Measurements from ENCODE around the gene DDX27. TPM values are rescaled to one million over a fixed set of nuclear protein-coding genes. Genes with fewer than 3 reads are reported as not detected.

The DDX27 gene
- polyA plus RNA-seq, 1 experiment, result 31.9 TPM

GRCh38 chr20:49184691-49185070 is 34.5 kb upstream of the DDX27 start:
- TF ChIP-seq, protein P1, sequence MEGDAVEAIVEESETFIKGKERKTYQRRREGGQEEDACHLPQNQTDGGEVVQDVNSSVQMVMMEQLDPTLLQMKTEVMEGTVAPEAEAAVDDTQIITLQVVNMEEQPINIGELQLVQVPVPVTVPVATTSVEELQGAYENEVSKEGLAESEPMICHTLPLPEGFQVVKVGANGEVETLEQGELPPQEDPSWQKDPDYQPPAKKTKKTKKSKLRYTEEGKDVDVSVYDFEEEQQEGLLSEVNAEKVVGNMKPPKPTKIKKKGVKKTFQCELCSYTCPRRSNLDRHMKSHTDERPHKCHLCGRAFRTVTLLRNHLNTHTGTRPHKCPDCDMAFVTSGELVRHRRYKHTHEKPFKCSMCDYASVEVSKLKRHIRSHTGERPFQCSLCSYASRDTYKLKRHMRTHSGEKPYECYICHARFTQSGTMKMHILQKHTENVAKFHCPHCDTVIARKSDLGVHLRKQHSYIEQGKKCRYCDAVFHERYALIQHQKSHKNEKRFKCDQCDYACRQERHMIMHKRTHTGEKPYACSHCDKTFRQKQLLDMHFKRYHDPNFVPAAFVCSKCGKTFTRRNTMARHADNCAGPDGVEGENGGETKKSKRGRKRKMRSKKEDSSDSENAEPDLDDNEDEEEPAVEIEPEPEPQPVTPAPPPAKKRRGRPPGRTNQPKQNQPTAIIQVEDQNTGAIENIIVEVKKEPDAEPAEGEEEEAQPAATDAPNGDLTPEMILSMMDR (IDR thresholded peaks at IDR 0.05; ENCODE audit: insufficient read depth, low read depth, low read length), result no peak
- POLR2A ChIA-PET, result no interaction called here
- CTCF ChIA-PET, result interaction anchor here (0.8 kb wide), 1 partner anchor 33 kb away, joined by 5 read pairs; no protein-coding TSS in a partner anchor

DNA sequence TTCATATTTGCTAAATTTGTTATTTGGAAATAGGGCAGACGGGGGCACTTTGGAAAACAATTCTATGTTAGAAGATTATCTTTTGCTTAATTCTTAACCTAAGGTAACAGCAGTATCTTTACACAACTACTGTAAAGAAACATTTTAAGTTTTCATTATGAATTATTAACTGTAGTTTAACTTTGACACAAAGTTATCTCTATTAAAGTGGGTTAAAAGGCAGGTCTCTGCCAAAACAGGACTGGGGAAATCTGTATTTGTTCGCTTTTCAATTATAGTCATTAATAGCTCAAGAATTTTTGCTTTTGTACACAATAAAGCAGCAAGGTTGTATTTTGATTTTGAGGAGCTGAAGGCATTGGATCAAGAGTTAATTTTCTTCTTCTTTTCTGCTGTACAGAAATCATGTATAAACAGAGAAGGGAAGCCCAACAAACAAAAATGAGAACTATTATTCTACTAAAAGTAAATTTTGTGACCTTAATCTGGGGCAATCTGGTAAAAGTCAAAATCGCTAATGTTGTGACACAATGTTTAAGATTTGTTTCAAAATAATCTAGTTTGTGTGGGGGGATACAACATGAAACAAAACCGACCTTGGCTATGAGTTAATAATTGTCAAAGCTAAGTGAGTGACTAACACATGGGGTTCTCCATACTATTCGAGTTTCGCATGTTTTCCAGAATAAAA is 34.0 kb upstream of the DDX27 start:
- POLR2A ChIA-PET, result no interaction called here

More at GRCh38 chr20:49184691-49185070, 34.5 kb upstream of the DDX27 start:
- DNase-seq (ENCODE audit: low read depth), result no peak
- no peaks in the 10 kb centered on the region for H3K27me3 ChIP-seq (ENCODE audit: control insufficient read depth, insufficient read depth, low read length)
- no peak overlapping the region for H3K4me3 ChIP-seq (ENCODE audit: low read depth, low read length)
- H3K36me3 ChIP-seq (ENCODE audit: control insufficient read depth, insufficient read depth, low read length), result no peaks in the 10 kb centered on the region

GRCh38 chr20:49186535-49187329 is 32.5 kb upstream of the DDX27 start:
- no peaks in the 10 kb centered on the region for H3K36me3 ChIP-seq (ENCODE audit: control insufficient read depth, insufficient read depth, low read length)
- ChIA-PET POLR2A (no interaction called here), CTCF (interaction anchor here (1.0 kb wide), 1 partner anchor 30 kb away, joined by 3 read pairs; no protein-coding TSS in a partner anchor)
- H3K27me3 ChIP-seq (ENCODE audit: control insufficient read depth, insufficient read depth, low read length), result no peaks in the 10 kb centered on the region
- peak overlapping the region; percentile 55 for H3K4me3 ChIP-seq (ENCODE audit: low read depth, low read length)
- TF ChIP-seq, protein P1 (IDR thresholded peaks at IDR 0.05; ENCODE audit: insufficient read depth, low read depth, low read length), result no peak
- DNase-seq (ENCODE audit: low read depth), result no peak

More for the DNA sequence above, 34.0 kb upstream of the DDX27 start:
- TF ChIP-seq, protein P1 (IDR thresholded peaks at IDR 0.05; ENCODE audit: insufficient read depth, low read depth, low read length), result no peak
- H3K27me3 ChIP-seq (ENCODE audit: control insufficient read depth, insufficient read depth, low read length), result no peaks in the 10 kb centered on the region
- no peaks in the 10 kb centered on the region for H3K36me3 ChIP-seq (ENCODE audit: control insufficient read depth, insufficient read depth, low read length)
- no peak overlapping the region for H3K4me3 ChIP-seq (ENCODE audit: low read depth, low read length)
- CTCF ChIA-PET, result interaction anchor here (0.8 kb wide), 1 partner anchor 32 kb away, joined by 5 read pairs; no protein-coding TSS in a partner anchor
- no peak for DNase-seq (ENCODE audit: low read depth)

- ChIA-PET POLR2A (no interaction called here), CTCF (interaction anchor here (1.0 kb wide), 1 partner anchor 30 kb away, joined by 3 read pairs; no protein-coding TSS in a partner anchor)
- H3K36me3 ChIP-seq (ENCODE audit: control insufficient read depth, insufficient read depth, low read length), result no peaks in the 10 kb centered on the region
- TF ChIP-seq, protein P1 (IDR thresholded peaks at IDR 0.05; ENCODE audit: insufficient read depth, low read depth, low read length), result no peak
- H3K27me3 ChIP-seq (ENCODE audit: control insufficient read depth, insufficient read depth, low read length), result no peaks in the 10 kb centered on the region
- peak overlapping the region; percentile 55 for H3K4me3 ChIP-seq (ENCODE audit: low read depth, low read length)
- DNase-seq (ENCODE audit: low read depth), result no peak
These were observed 31.8 kb upstream of the DDX27 start for GRCh38 chr20:49187330-49187850.

Data from BJ (cell line).